GM12875 (cell line): ENCODE results near the gene PRKACB.

Source experiments
- H3K4me3 ChIP-seq: one replicate; pipeline ENCODE4 v1.5.1; 2011; ENCODE audit warnings: low read depth, low read length, control low read depth
- CTCF ChIP-seq: IDR thresholded peaks from 2 replicates; pipeline ENCODE4 v1.5.1; 2011; ENCODE audit warnings: low read depth, mild to moderate bottlenecking, control low read depth, inconsistent platforms, low read length, moderate library complexity, borderline replicate concordance; ENCODE audit not compliant: insufficient read depth

The PRKACB gene

GRCh38 chr1:84242641-84243040, 98.6 kb downstream of the PRKACB start:
- H3K4me3 ChIP-seq = no peak overlapping the region
- no peak for TF ChIP-seq CTCF

GRCh38 chr1:84245563-84245962, 101.5 kb downstream of the PRKACB start:
- no peak overlapping the region for H3K4me3 ChIP-seq
- no peak for TF ChIP-seq CTCF

GRCh38 chr1:84246213-84246612, 102.1 kb downstream of the PRKACB start:
- no peak for TF ChIP-seq CTCF
- no peak overlapping the region for H3K4me3 ChIP-seq

- H3K4me3 ChIP-seq = no peak overlapping the region
- TF ChIP-seq CTCF = no peak
These were observed 103.6 kb downstream of the PRKACB start for GRCh38 chr1:84247425-84248220.

GRCh38 chr1:84250668-84251067, 106.6 kb downstream of the PRKACB start:
- H3K4me3 ChIP-seq = no peak overlapping the region
- TF ChIP-seq CTCF = no peak

- no peak for TF ChIP-seq CTCF
- H3K4me3 ChIP-seq = no peak overlapping the region
These were observed 109.0 kb downstream of the PRKACB start for GRCh38 chr1:84253036-84253435.

GRCh38 chr1:84253891-84254290, 109.8 kb downstream of the PRKACB start:
- no peak for TF ChIP-seq CTCF
- H3K4me3 ChIP-seq = no peak overlapping the region
